GM12865 (cell line): Measurements from ENCODE around the gene FMC1.
"Not testable (repeated sequence)": the region's sequence is repeated elsewhere in the genome, so short reads cannot be mapped to it uniquely, and the experiment has no call there.

ENCODE experiments used
- DNase-seq: peaks from one replicate; pipeline ENCODE4 v3.0.0; 2010; ENCODE audit warnings: low read depth
- H3K4me3 ChIP-seq: 2 replicates; pipeline ENCODE4 v1.5.1; 2011; ENCODE audit warnings: mild to moderate bottlenecking, low read depth, low read length, control low read depth
- TF ChIP-seq, protein P1 (sequence below): IDR thresholded peaks from 2 replicates; pipeline ENCODE4 v1.5.1; 2011; ENCODE audit warnings: low read length, control low read depth, low read depth, inconsistent platforms; ENCODE audit not compliant: insufficient read depth; ENCODE audit errors: missing control alignments

FMC1 gene

GRCh38 chr7:139299296-139299695 lies 41.8 kb upstream of the FMC1 start:
- H3K4me3 ChIP-seq: no peak overlapping the region
- TF ChIP-seq, protein P1, sequence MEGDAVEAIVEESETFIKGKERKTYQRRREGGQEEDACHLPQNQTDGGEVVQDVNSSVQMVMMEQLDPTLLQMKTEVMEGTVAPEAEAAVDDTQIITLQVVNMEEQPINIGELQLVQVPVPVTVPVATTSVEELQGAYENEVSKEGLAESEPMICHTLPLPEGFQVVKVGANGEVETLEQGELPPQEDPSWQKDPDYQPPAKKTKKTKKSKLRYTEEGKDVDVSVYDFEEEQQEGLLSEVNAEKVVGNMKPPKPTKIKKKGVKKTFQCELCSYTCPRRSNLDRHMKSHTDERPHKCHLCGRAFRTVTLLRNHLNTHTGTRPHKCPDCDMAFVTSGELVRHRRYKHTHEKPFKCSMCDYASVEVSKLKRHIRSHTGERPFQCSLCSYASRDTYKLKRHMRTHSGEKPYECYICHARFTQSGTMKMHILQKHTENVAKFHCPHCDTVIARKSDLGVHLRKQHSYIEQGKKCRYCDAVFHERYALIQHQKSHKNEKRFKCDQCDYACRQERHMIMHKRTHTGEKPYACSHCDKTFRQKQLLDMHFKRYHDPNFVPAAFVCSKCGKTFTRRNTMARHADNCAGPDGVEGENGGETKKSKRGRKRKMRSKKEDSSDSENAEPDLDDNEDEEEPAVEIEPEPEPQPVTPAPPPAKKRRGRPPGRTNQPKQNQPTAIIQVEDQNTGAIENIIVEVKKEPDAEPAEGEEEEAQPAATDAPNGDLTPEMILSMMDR: no peak
- DNase-seq: no peak

- TF ChIP-seq, protein P1: no peak
- DNase-seq: no peak
- no peak overlapping the region for H3K4me3 ChIP-seq
Observed at GRCh38 chr7:139300390-139300789, 40.7 kb upstream of the FMC1 start.

GRCh38 chr7:139304517-139304916 lies 36.6 kb upstream of the FMC1 start:
- H3K4me3 ChIP-seq: no peak overlapping the region
- DNase-seq: no peak
- TF ChIP-seq, protein P1: no peak

GRCh38 chr7:139317939-139318505 lies 23.1 kb upstream of the FMC1 start:
- TF ChIP-seq, protein P1: no peak
- no peak overlapping the region for H3K4me3 ChIP-seq
- no peak for DNase-seq

DNA sequence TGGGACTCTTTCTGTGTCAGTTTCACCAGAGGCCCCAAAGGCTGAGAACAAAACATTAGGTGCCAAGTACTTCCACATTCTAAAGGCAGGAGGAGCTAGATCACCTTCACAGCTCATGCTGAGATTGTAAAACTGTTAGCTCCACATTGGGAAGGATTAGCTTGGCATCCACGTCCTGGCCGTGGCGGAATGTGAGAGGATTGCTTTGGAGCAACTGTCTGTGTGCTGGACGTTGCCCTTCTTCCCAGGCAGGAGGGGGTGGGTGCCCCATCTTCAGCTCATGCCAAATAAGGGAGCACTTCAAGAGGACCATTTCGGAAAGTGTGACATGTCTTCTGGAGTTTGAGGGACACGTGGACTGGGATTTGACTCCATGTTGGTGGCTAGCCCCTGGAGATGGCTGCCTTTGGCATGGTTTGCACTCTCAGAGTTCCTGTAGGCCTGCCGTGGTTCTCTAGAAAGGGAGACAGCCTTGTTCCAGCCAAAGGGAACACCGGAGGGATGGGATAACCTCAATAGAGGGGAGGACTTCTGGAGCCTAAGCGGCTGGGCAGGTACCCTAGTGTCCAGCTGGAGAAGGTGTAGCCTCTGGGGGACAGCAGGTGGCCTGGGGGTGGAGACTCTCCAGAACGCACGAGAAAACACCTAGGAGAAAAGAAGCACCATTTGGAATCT lies 19.9 kb upstream of the FMC1 start:
- TF ChIP-seq, protein P1: peak; percentile 35
- H3K4me3 ChIP-seq: no peak overlapping the region
- DNase-seq: peak; percentile 26

- not testable (repeated sequence) for DNase-seq, H3K4me3 ChIP-seq
Observed at GRCh38 chr7:139324709-139325108, 16.4 kb upstream of the FMC1 start.

GRCh38 chr7:139328375-139328774 lies 12.8 kb upstream of the FMC1 start:
- H3K4me3 ChIP-seq: no peak overlapping the region
- DNase-seq: no peak
- TF ChIP-seq, protein P1: no peak
